GM19025 (cell line): ENCODE data around the gene RIPK4.
"Not testable (repeated sequence)": the region's sequence is repeated elsewhere in the genome, so short reads cannot be mapped to it uniquely, and the experiment has no call there.

Source experiments
- ATAC-seq: cut with Tn5 transposase; IDR thresholded peaks from one replicate; pipeline ENCODE4 v1.9.1; 2021; ENCODE audit warnings: mild to moderate bottlenecking, low read depth, moderate library complexity; ENCODE audit not compliant: unreplicated experiment

RIPK4 gene

DNA sequence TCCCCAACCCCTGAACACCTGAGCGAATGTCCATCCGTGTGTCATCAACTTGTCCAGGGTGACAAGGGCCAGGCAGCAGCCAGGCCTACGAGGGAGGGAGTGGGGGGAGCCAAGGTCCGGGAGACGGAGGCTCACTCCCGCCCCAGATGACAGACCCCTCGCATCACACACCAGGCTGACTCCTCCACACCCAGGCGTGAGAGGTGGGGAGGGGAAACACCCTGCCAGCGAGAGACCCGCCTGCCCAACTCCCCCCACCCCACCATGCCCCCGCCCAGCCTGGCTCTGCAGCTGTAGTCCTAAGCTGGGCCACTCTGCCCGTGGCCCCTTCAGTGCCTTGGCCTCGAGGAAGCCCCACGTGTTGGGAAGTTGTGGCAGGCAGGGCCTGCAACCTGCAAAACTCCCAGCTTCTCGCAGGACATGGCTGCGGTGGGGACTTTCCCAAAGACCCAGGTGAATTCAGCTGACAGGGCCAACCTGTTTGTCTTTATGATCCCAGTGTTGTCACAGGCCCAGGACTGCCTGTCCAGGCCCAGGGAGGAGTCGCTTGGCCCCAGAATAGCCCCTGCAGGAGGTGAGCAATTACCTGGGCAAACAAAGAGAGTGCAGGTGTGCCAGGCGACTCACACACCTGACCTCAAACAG lies 62.9 kb downstream of the RIPK4 start:
- no peak for ATAC-seq

DNA sequence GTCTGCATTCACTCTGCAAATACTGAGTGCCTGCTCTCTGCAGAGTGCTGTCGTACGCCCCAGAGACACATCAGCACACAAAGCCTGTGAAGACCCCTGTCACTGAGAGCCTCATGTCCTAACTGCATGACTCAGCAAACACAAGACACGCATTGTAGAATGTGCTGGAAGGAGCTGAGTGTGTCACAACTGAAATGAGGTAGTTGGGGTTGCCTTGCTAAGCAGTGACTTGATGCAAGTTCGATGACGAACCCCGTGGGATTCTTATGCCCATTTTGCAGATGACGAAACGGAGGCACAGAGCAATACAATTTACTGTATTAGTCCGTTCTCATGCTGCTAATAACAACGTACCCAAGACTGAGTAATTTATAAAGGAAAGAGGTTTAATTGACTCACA lies 65.1 kb downstream of the RIPK4 start:
- ATAC-seq: no peak

- ATAC-seq: no peak
These were observed 67.5 kb downstream of the RIPK4 start for GRCh38 chr21:41699311-41699710.

- no peak for ATAC-seq
These were observed 68.8 kb downstream of the RIPK4 start for GRCh38 chr21:41698071-41698470.

DNA sequence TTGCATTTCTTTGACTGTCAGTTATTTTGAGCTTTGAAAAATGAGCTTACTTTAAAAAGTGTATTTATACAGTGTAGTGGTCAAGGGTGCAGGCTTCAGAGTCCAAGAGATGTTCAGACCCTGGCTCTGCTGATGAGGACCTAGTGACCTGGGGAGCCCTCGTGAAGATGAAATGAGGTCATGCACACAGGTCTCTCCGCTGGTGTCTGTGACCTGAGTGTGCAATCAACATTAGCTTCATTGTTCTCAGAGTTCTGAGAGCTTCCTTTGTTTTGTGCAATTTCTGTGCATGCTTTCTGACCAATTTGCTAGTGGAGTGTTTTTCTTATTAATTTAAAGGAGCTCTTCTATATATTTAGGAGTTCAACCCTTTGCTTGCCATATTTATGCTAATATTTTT lies 71.3 kb downstream of the RIPK4 start:
- ATAC-seq: no peak

DNA sequence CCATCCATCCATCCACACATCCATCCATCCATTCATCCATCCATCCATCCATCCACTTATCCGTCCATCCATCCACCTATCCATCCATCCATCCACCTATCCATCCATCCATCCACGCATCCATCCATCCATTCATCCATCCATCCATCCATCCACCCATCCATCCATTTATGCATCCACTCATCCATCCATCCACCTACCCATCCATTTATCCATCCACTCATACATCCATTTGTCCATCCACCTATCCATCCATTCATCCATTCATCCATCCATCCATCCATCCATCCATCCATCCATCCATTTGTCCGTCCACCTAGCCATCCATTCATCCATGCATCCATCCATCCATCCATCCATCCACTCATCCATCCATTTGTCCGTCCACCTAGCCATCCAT lies 72.8 kb downstream of the RIPK4 start:
- ATAC-seq: not testable (repeated sequence)

DNA sequence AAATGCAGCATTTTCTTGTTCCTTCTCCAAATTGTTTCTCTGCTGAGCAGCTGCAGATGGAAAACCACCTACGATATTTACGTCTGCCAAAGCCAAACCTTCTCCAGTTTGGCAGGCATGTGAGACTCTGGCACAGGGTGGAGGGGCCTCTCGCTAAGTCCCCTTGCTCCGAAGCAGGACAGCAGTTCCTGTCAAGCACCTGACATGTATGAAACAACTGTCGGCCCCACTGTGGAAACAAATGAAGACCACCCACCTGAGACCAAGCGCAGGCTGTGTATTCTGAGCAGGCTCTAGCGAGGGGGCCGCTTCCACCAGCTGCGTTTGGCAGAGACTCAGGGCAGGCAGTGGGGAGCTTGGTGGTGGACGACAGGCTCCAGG lies 74.7 kb downstream of the RIPK4 start:
- no peak for ATAC-seq

DNA sequence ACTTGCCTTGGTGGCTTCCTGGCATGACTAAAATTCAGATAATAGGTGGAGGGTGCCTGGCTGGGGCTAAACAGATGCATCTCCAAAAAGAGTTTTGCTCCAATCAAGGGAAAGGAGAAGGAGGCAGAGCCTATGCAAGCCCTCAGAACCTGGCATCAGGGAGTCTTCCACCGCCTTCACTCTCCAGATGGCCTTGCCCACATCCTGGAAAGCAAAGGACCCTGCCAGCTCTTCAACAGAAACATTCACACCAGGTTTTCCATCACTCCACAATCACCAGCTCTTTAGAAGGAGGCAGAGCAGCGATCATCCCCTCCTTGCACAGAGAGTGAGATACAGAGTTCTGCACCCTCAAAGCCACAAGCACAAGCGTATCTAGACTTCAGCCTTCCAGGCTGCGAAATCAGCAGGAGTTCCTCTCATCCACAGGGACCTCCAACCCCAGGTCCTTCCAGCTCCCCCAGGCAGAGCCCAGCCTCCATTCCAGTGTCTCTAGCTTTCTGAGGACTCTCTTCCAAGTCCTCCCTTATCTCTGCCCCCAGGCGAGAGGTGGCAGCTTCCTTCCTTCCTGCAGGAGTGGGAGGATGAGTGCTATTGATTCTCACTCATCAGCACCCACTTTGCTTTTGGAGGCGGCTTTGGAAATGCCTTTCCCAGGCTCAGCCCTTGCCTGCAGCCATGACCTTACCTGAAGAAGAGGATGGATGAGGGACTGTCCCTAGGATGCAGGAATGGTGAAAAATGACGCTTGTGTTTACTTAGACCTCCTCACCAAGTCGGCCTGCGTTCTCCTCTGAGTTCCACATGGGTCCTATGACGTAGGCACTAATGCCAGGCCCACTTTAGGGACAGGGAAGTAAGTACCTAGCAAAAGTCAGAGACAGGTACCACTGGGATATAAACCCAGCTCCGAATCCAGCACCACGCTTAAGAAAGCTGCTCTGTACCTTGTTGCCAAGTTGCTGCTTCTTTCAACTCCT lies 75.4 kb downstream of the RIPK4 start:
- no peak for ATAC-seq
